Caco-2 (cell line): ENCODE results near the gene C1orf50. TPM values are rescaled to one million over a fixed set of nuclear protein-coding genes. Genes with fewer than 3 reads are reported as not detected.

ENCODE experiments used
- BruUV-seq: library from RNA; stranded (reverse); fragments of 400-500 nt; replicated peaks from 2 replicates; lab custom pipeline; 2021; lab: Mats Ljungman, UMichigan
- CTCF ChIA-PET: fragments of 300-600 bp; sonication (Branson Sonifier 250); formaldehyde crosslinking; loops from one replicate; lab custom pipeline; 2022; ENCODE audit warnings: antibody characterized with exemption; lab: Charles Lee
- POLR2A ChIA-PET: fragments of 300-600 bp; sonication (Branson Sonifier 250); formaldehyde crosslinking; loops from one replicate; lab custom pipeline; 2022; ENCODE audit warnings: antibody characterized with exemption; lab: Charles Lee
- DNase-seq, 2 experiments: peaks; one replicate each; pipeline versions ENCODE4 v3.0.0 to v3.0.0-alpha.2; 2020 to 2022
- H3K27me3 ChIP-seq: replicated peaks from 2 replicates; pipeline ENCODE4 v1.6.0; 2011; ENCODE audit warnings: low read length; ENCODE audit not compliant: control insufficient read depth, insufficient read depth
- H3K36me3 ChIP-seq: 2 replicates; pipeline ENCODE4 v1.5.1; 2011; ENCODE audit warnings: low read length; ENCODE audit not compliant: control insufficient read depth, insufficient read depth
- H3K4me1 ChIP-seq: fragments of 250-450 bp; sonication (Bioruptor Pico); 2 replicates; pipeline ENCODE4 v1.5.1; 2020; ENCODE audit warnings: mild to moderate bottlenecking
- H3K4me3 ChIP-seq: 2 replicates; pipeline ENCODE4 v1.5.1; 2011; ENCODE audit warnings: low read depth, mild to moderate bottlenecking, control low read depth, low read length
- H3K9me3 ChIP-seq: fragments of 250-450 bp; sonication (Bioruptor Pico); 2 replicates; pipeline ENCODE4 v1.5.1; 2020; ENCODE audit warnings: mild to moderate bottlenecking, moderate library complexity
- H3K27ac Mint-ChIP-seq: one replicate; pipeline ENCODE4 v1.8.0; 2022; ENCODE audit warnings: mixed read lengths; ENCODE audit not compliant: unreplicated experiment
- H3K27me3 Mint-ChIP-seq: one replicate; pipeline ENCODE4 v1.8.0; 2022; ENCODE audit warnings: mixed read lengths; ENCODE audit not compliant: insufficient read depth, unreplicated experiment
- H3K36me3 Mint-ChIP-seq: one replicate; pipeline ENCODE4 v1.8.0; 2022; ENCODE audit warnings: mild to moderate bottlenecking, mixed read lengths; ENCODE audit not compliant: insufficient read depth, unreplicated experiment
- H3K4me1 Mint-ChIP-seq: one replicate; pipeline ENCODE4 v1.8.0; 2022; ENCODE audit warnings: low read depth, mixed read lengths; ENCODE audit not compliant: unreplicated experiment
- H3K4me3 Mint-ChIP-seq: one replicate; pipeline ENCODE4 v1.8.0; 2022; ENCODE audit warnings: mild to moderate bottlenecking, moderate library complexity, mixed read lengths; ENCODE audit not compliant: unreplicated experiment
- H3K9me3 Mint-ChIP-seq: one replicate; pipeline ENCODE4 v1.8.0; 2022; ENCODE audit warnings: mixed read lengths; ENCODE audit not compliant: unreplicated experiment
- CTCF ChIP-seq, 2 experiments: fragments of 200-600 bp in 1 of 2; IDR thresholded peaks; 1 replicate in 1 of 2; 2 replicates in 1 of 2; pipeline versions ENCODE4 v1.5.1 to v1.8.0; 2011 to 2022; ENCODE audit warnings: antibody characterized with exemption in 1 of 2, control low read depth in 1 of 2, inconsistent platforms in 1 of 2, low read depth in 1 of 2, low read length in 1 of 2, mild to moderate bottlenecking in 1 of 2, moderate library complexity in 1 of 2; ENCODE audit not compliant: insufficient read depth in 1 of 2, severe bottlenecking in 1 of 2, unreplicated experiment in 1 of 2
- intact Hi-C: fragments of 100-400 bp; cut with micrococcal nuclease; formaldehyde crosslinking; loops from one replicate; pipeline ENCODE4 v1.10.0; 2022; ENCODE audit not compliant: unreplicated experiment
- total RNA-seq: library from RNA; stranded (reverse); gene quantifications from 2 replicates; pipeline ENCODE4 v1.2.3, GENCODE V29; 2022

Gene C1orf50
- total RNA-seq, 1 experiment from 2014 or later: 6.1 TPM

GRCh38 chr1:42746436-42747105, 20.5 kb upstream of the C1orf50 start:
- peak in 1 of 2 experiments; percentile 21 for DNase-seq
- no peaks in the 10 kb centered on the region for H3K36me3 ChIP-seq
- H3K9me3 ChIP-seq: no peaks in the 10 kb centered on the region
- Mint-ChIP-seq H3K27ac (no peak overlapping the region), H3K9me3 (peaks cover 3% of the 10 kb centered on the region), H3K4me1 (peaks cover 9% of the 10 kb centered on the region), H3K27me3 (no peaks in the 10 kb centered on the region), H3K4me3 (no peak overlapping the region), H3K36me3 (peaks cover 2% of the 10 kb centered on the region)
- ChIA-PET CTCF (interaction anchor here (0.5 kb wide), 1 partner anchor 110 kb away, joined by 3 read pairs; no protein-coding TSS in a partner anchor), POLR2A (no interaction called here)
- BruUV-seq: no TSS peak
- no peaks in the 10 kb centered on the region for H3K27me3 ChIP-seq
- TF ChIP-seq CTCF (IDR thresholded peaks at IDR 0.05; ENCODE audit: insufficient read depth in 1 of 2, low read depth in 1 of 2, low read length in 1 of 2, severe bottlenecking in 1 of 2, unreplicated experiment in 1 of 2): no peak
- no peaks in the 10 kb centered on the region for H3K4me1 ChIP-seq
- intact Hi-C loops: no loop called here
- no peak overlapping the region for H3K4me3 ChIP-seq

GRCh38 chr1:42747125-42747524, 19.9 kb upstream of the C1orf50 start:
- intact Hi-C loops: no loop called here

GRCh38 chr1:42748021-42748420, 19.0 kb upstream of the C1orf50 start:
- H3K4me1 ChIP-seq: no peaks in the 10 kb centered on the region
- H3K27ac Mint-ChIP-seq: no peak overlapping the region

More at GRCh38 chr1:42747125-42747524, 19.9 kb upstream of the C1orf50 start:
- Mint-ChIP-seq H3K36me3 (peaks cover 8% of the 10 kb centered on the region), H3K27ac (no peak overlapping the region), H3K4me3 (no peak overlapping the region), H3K27me3 (no peaks in the 10 kb centered on the region), H3K4me1 (peaks cover 9% of the 10 kb centered on the region), H3K9me3 (peaks cover 8% of the 10 kb centered on the region)
- no TSS peak for BruUV-seq
- Histone ChIP-seq H3K27me3 (no peaks in the 10 kb centered on the region), H3K9me3 (no peaks in the 10 kb centered on the region), H3K4me3 (no peak overlapping the region), H3K4me1 (no peaks in the 10 kb centered on the region), H3K36me3 (no peaks in the 10 kb centered on the region)
- peak; percentile 58 to 69 for TF ChIP-seq CTCF (IDR thresholded peaks at IDR 0.05; ENCODE audit: insufficient read depth in 1 of 2, low read depth in 1 of 2, low read length in 1 of 2, severe bottlenecking in 1 of 2, unreplicated experiment in 1 of 2)
- DNase-seq: peak; percentile 22 to 40
- ChIA-PET POLR2A (no interaction called here), CTCF (interaction anchor here (0.5 kb wide), 2 partner anchors 110 to 562 kb away, joined by 3 to 7 read pairs; no protein-coding TSS in a partner anchor)

More at GRCh38 chr1:42748021-42748420, 19.0 kb upstream of the C1orf50 start:
- Histone ChIP-seq H3K36me3 (no peaks in the 10 kb centered on the region), H3K4me3 (no peak overlapping the region), H3K27me3 (no peaks in the 10 kb centered on the region), H3K9me3 (no peaks in the 10 kb centered on the region)
- intact Hi-C loops: no loop called here
- peaks cover 10% of the 10 kb centered on the region for H3K9me3 Mint-ChIP-seq
- BruUV-seq: no TSS peak
- ChIA-PET CTCF (no interaction called here), POLR2A (no interaction called here)
- H3K27me3 Mint-ChIP-seq: no peaks in the 10 kb centered on the region
- peaks cover 14% of the 10 kb centered on the region for H3K36me3 Mint-ChIP-seq
- no peak for TF ChIP-seq CTCF (IDR thresholded peaks at IDR 0.05; ENCODE audit: insufficient read depth in 1 of 2, low read depth in 1 of 2, low read length in 1 of 2, severe bottlenecking in 1 of 2, unreplicated experiment in 1 of 2)
- DNase-seq: no peak
- no peak overlapping the region for H3K4me3 Mint-ChIP-seq
- peaks cover 9% of the 10 kb centered on the region for H3K4me1 Mint-ChIP-seq
